GM12878 (cell line): ENCODE measurements around the gene SLC3A2. TPM values are rescaled to one million over a fixed set of nuclear protein-coding genes. Genes with fewer than 3 reads are reported as not detected.
A peak's percentile ranks its signal among the peaks of the same experiment; 100 is the strongest.

Experiments used
- ATF3 ChIP-seq: IDR thresholded peaks from 2 replicates; pipeline ENCODE4 v1.6.1; 2011; ENCODE audit warnings: low read depth, mild to moderate bottlenecking, low read length, moderate library complexity, borderline replicate concordance; ENCODE audit errors: extremely low read depth
- ATF7 ChIP-seq: fragments of 450-650 bp; IDR thresholded peaks from 2 replicates; pipeline ENCODE4 v1.6.1; 2016; ENCODE audit warnings: low read depth, mild to moderate bottlenecking
- BCLAF1 ChIP-seq: fragments of 450-650 bp; IDR thresholded peaks from 2 replicates; pipeline ENCODE4 v1.6.1; 2017; ENCODE audit warnings: antibody characterized with exemption, mild to moderate bottlenecking, moderate library complexity
- CBX5 ChIP-seq: sonication (generic); IDR thresholded peaks from 2 replicates; pipeline ENCODE4 v1.6.1; 2016; ENCODE audit warnings: low read depth, moderate library complexity, mild to moderate bottlenecking, inconsistent platforms
- IRF5 ChIP-seq: fragments of 450-650 bp; IDR thresholded peaks from 2 replicates; pipeline ENCODE4 v1.6.1; 2017; ENCODE audit warnings: borderline replicate concordance
- JUND ChIP-seq: IDR thresholded peaks from 2 replicates; pipeline ENCODE4 v1.6.1; 2012; ENCODE audit warnings: low read depth, mild to moderate bottlenecking, low read length, improper control_type of control experiment, moderate library complexity
- MLLT1 ChIP-seq: fragments of 450-650 bp; IDR thresholded peaks from 2 replicates; pipeline ENCODE4 v1.6.1; 2016; ENCODE audit warnings: mild to moderate bottlenecking
- NFYA ChIP-seq: IDR thresholded peaks from 2 replicates; pipeline ENCODE4 v1.6.1; 2011; ENCODE audit warnings: low read depth, mild to moderate bottlenecking, low read length, improper control_type of control experiment, borderline replicate concordance
- NR2C2 ChIP-seq: IDR thresholded peaks from 2 replicates; pipeline ENCODE4 v1.6.1; 2011; ENCODE audit warnings: borderline replicate concordance, low read depth; ENCODE audit not compliant: control insufficient read depth, insufficient read length
- POLR2AphosphoS2 ChIP-seq: IDR thresholded peaks from 2 replicates; pipeline ENCODE4 v1.6.1; 2011; ENCODE audit warnings: low read depth, mild to moderate bottlenecking, low read length, improper control_type of control experiment, moderate library complexity
- RBBP5 ChIP-seq: fragments of 200-600 bp; sonication (generic); conservative IDR thresholded peaks from 2 replicates; pipeline ENCODE4 v1.6.1; 2016
- SPI1 ChIP-seq: IDR thresholded peaks from 2 replicates; pipeline ENCODE4 v1.6.1; 2011; ENCODE audit warnings: low read depth, mild to moderate bottlenecking, low read length, moderate library complexity, borderline replicate concordance; ENCODE audit not compliant: insufficient read depth
- SREBF2 ChIP-seq: IDR thresholded peaks from 2 replicates; pipeline ENCODE4 v1.6.1; 2012; ENCODE audit warnings: mild to moderate bottlenecking, low read length
- STAT3 ChIP-seq: IDR thresholded peaks from 2 replicates; pipeline ENCODE4 v1.6.1; 2011; ENCODE audit warnings: low read depth, low read length, improper control_type of control experiment
- TARDBP ChIP-seq: IDR thresholded peaks from 2 replicates; pipeline ENCODE4 v1.6.1; 2016; ENCODE audit warnings: borderline replicate concordance
- WRNIP1 ChIP-seq: IDR thresholded peaks from 2 replicates; pipeline ENCODE4 v1.6.1; 2011; ENCODE audit warnings: low read depth, low read length, improper control_type of control experiment, borderline replicate concordance
- ZBTB11 ChIP-seq: fragments of 450-650 bp; formaldehyde crosslinking; IDR thresholded peaks from 2 replicates; pipeline ENCODE4 v1.5.0; 2022; ENCODE audit warnings: mild to moderate bottlenecking, missing genetic modification characterization
- ZNF207 ChIP-seq: fragments of 450-650 bp; IDR thresholded peaks from 2 replicates; pipeline ENCODE4 v1.6.1; 2014; ENCODE audit warnings: antibody characterized with exemption, mild to moderate bottlenecking, borderline replicate concordance
- ZNF384 ChIP-seq: IDR thresholded peaks from 2 replicates; pipeline ENCODE4 v1.6.1; 2012; ENCODE audit warnings: low read depth, mild to moderate bottlenecking, low read length, improper control_type of control experiment, borderline replicate concordance
- ZZZ3 ChIP-seq: IDR thresholded peaks from 2 replicates; pipeline ENCODE4 v1.6.1; 2011; ENCODE audit warnings: low read depth; ENCODE audit not compliant: control insufficient read depth, insufficient read length
- polyA plus RNA-seq, 11 experiments: library from polyadenylated mRNA; depleted of rRNA in 4 of 11; unstranded in 6 of 11; stranded (reverse) in 5 of 11; fragments of >200 nt; fragmentation: Nextera tagmentation in 4 of 11; fragmentation: Illumina TruSeq in 1 of 11; extraction: Ambion mirVana in 4 of 11; extraction: Trizol in 1 of 11; gene quantifications; 1 replicate in 1 of 11; 2 replicates in 10 of 11; pipeline versions ENCODE4 v1.2.1 to v1.2.3, GENCODE V29; 2011 to 2016; ENCODE audit warnings: inconsistent platforms in 2 of 11, missing spikeins in 2 of 11, low read depth in 1 of 11
- total RNA-seq, 4 experiments: library from RNA; depleted of rRNA in 3 of 4; stranded (reverse); fragments of >200 nt in 3 of 4; fragmentation: Illumina TruSeq in 1 of 4; extraction: Trizol in 1 of 4; gene quantifications; 2 replicates each; pipeline versions ENCODE4 v1.2.1 to v1.2.3, GENCODE V29; 2013 to 2021

Gene SLC3A2
- total and polyA plus RNA-seq, 10 of the 15 experiments (the other 5 are each of a cell fraction or from before 2014, with no cell fraction given), result 6.9 to 158 (median 106) TPM

GRCh38 chr11:62841361-62842170, 39.1 kb upstream of the SLC3A2 start (continued):
- TF ChIP-seq MLLT1 (peak; percentile 99), ATF3 (no peak), ZBTB11 (peak; percentile 87), TARDBP (peak; percentile 99), JUND (0 out of 2 replicates have a peak, but pooled peaks have one; percentile 17), SPI1 (no peak), CBX5 (peak; percentile 97), ZZZ3 (no peak), ZNF384 (no peak), IRF5 (peak; percentile 51; the same call in 1 of the 2 replicates), STAT3 (peak; percentile 95; the same call in 1 of the 2 replicates), ZNF207 (peak; percentile 100), SREBF2 (no peak), NR2C2 (no peak), ATF7 (peak; percentile 95), RBBP5 (no peak), POLR2AphosphoS2 (peak; percentile 100), WRNIP1 (peak; percentile 99; the same call in 1 of the 2 replicates), BCLAF1 (peak; percentile 82), NFYA (no peak)
